Stimulated activated CD4-positive, alpha-beta T cell treated with anti-CD3 and anti-CD28 coated beads, TNF-alpha, amount 100 ng/mL, for 4 hours (primary cell): Measurements from ENCODE around the gene RBMS1.

Experiments used
- DNase-seq, 3 experiments: peaks; one replicate each; pipeline ENCODE4 v3.0.0-alpha.2; 2020; ENCODE audit warnings: low read depth in 3 of 3

The RBMS1 gene

GRCh38 chr2:160279813-160280465, 213.7 kb downstream of the RBMS1 start:
- no peak for DNase-seq

GRCh38 chr2:160278879-160279177, 214.8 kb downstream of the RBMS1 start:
- no peak for DNase-seq

DNA sequence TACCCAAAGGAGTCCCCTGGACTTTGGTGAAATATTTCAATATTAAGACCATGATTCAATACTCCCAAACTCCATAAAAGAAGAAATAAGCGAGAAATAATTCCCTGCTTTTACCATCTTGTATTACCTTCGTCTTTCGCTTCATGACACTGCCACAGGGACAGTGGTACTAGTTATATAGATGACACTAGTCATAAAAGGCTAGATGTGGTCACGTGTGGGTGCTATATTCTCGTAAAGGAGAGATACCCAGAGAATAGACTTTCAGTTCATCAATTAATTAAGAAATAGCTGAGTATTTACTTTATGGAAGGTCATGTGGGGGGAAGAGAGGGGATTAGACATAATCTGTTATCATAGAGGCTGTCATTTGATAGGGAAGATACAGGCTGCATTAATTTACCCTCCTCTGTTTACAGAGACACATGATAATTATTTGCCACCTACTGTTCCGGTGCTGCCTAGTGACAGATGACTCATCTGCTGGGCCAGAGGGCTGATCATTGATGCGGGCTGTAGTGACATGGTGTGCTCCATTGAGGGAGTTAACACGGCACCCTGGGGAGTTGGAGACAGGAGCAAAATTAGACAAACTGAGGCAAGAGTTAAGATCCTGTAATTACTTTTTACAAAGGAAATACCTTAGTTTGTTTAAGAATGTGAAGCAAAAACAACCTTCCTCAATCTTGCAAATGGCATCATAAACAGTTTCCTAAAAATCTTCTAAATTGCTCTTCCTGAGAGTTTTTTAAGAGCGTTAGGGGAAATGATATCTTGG, 215.3 kb downstream of the RBMS1 start:
- no peak for DNase-seq

DNA sequence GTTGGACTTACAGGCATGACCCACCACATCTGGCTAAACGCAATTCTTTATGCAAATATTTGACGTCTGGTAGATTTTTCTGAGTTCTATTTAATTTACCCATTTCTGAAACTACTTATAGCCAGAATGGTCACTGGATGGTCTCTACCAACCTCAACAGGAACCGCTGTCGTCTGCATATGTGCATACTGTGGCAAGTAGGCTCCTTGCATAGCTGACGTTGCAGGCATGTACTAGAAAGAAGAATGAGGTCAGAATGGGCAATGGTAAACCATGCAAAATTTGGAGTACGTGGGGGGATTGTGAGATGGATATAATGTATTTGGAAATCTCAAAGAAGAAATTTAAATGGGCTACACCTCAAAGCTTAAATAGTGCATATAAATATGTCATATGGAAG, 216.5 kb downstream of the RBMS1 start:
- DNase-seq, result no peak

DNA sequence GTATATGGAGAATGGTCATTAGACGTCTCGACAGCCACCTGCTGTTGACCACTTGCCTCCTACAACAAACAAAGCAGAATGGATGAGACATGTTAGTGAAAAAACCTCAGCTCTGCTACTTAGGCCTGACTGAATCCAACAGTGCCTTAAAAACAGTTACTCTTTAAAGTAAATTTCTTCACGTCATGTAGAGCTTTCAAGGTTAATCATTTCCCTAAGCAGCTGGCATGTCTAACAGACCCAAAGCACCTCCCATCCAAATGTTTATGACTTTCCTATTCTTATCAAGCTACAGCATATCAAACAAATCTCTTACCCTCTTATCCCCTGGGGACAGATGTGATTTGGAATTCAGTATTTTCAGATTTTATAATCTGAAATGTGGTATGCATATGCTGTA, 218.0 kb downstream of the RBMS1 start:
- DNase-seq, result no peak

- DNase-seq, result no peak
These were observed 222.2 kb downstream of the RBMS1 start for GRCh38 chr2:160271171-160272086.

DNA sequence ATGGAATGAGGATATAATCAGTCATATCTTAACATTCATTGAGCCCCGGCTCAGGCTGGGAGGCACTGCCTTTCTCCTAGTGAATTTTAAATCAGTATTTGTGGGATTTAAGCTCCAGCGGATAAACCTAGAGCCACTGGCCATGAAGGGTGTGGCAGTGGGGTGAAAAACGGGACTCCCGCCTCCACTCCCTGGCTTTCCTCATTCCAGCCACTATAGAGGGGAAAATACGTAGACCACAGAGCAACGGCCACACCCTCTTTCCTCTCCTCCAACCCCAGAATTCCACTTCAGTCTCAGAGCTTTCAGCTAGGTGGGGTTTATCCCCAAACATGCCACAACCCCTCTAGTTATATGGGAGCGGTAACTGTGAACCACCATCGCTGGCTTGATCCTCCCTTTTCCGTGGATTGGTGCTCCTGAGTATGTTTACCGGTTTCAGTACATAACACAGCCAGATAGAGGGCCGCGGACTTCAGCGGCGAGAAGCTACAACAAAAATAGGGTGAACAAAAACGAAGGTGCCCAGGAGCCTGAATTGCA, 223.0 kb downstream of the RBMS1 start:
- no peak for DNase-seq

DNA sequence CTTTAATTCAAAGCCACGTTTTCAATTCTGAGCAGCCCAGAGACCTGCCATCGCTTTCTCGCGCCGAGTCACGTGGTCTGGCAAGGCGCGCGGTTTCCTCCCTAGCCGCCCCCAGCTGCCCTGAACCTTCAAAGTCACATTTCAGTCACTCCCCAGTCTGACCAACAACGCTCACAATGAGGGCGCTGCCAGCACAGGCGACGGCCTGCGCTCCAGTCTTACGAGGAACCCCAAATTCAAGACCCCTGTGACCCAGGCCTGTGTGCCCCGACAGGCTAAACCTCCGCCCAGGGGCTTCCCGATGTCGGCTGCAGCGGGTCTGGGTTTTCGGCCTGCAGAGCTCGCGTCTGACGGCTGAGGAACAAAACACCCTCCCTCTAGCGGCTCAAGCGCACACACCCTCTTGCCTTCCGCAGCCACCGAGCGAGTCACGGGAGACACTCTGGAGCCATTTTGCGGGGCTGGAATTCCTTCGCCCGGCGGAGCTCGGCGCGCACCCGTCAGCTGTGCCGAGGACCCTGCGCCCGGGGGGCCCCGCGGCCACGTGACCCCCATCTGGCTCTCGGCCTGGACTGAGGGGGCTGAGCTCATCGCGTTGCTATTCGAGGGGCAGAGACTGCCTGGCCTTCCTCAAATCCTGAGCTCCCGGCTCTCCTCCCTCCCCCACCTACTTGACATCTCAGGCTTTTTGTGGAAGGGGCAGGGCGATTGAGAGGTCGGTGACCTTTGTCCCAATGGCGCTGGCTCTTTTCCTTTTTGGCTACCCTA, 223.6 kb downstream of the RBMS1 start:
- DNase-seq, result peak; percentile 42 to 56 (median 50)

DNA sequence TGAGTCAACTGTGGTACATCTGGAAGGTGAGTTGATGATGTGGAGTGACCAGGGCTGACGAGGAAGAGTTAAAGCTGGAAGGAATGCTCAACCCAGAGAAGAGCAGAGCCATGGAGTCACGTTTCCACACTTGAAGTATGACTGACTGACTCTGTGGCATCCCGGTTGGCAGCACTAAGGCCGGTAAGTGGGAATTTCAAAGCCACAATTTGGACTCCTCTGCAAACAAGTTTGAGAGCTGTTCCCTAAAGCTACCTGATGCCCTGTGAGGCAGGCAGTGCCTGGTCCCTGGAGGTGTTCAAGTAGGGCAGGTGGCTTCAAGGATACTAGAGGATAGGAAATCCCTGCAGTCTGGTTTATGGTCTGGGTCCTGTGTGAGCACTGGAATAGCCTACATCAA, 224.2 kb downstream of the RBMS1 start:
- no peak for DNase-seq

GRCh38 chr2:160268151-160268781, 225.3 kb downstream of the RBMS1 start:
- DNase-seq, result no peak

DNA sequence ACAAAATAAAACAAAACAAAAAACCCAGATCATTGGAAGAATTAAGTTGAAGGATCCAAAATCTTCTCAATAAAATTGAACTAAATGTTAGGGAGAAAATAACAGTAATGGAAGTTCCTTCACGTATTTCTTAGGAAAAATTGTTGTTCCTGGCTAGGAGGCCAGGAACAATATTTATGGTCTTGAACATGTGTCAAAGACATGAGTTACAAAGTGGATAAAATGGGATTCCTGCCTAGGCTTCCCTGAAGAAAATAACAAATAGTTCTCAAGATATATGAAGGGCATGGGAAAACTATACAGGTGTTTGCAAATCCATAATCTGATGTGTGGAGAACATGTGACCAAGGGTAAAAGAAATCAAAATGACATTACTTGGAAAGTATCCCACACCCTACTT, 225.9 kb downstream of the RBMS1 start:
- no peak for DNase-seq

DNA sequence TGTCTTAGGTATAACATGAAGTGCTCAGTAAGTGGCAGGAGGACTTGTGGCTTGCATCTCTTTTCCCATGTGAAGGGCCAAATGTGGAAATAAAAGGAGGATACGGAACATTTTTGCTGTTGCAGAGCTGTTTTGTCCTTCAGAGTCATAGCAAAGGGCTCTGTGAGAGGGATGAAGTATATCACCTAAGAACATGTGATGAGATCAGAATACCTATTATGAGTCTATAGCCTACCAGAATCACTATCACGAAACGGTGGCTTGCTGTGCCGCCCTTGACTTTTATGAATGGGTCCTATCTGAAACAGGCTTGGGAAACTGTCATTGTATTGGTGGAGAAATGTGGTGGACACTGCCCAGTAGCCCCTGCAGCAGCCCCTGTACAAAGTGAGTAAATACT, 226.6 kb downstream of the RBMS1 start:
- DNase-seq, result no peak

DNA sequence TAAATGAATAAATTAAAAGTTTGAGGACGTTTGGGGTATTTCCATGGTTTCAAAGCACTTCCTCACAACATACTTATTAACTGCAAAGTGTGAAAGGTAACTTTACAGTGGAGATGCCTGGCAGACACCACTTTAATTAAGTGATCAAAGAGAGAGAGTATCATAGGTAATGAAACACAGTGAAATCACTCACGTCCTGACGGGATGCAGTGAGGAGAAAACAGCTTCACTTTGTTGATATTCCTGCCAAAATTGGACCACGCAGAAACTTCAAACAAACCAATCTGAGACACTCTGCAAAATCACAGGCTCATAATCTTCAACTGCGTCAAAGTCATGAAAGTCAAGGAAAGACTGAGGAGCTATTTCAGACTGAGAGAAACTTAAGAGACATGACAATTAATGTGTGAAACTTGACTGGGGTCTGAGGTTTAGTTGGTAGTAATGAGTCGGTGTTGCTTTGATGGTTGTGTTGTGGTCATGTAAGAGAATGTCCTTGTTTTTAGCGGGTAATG, 227.5 kb downstream of the RBMS1 start:
- no peak for DNase-seq

DNA sequence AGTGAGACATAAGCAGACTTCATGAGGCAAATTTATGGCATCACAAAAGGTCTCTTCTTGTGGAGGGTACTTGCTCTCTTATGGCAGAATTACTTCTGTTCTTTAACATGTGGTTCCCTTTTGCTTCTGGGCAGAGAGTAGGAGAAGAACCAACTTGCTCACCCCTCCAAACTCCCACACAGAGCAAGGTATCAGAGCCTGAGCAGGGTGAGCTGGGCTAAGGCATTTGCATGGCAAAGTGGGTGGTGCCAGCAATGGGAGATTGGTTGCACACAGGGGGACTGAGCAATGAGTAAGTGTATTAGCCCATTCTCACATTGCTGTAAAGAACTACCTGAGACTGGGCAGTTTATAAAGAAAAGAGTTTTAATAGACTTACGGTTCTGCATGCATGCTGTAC, 229.3 kb downstream of the RBMS1 start:
- no peak for DNase-seq

- no peak for DNase-seq
These were observed 231.9 kb downstream of the RBMS1 start for GRCh38 chr2:160261732-160262131.

GRCh38 chr2:160258492-160258805, 235.2 kb downstream of the RBMS1 start:
- DNase-seq, result no peak

DNA sequence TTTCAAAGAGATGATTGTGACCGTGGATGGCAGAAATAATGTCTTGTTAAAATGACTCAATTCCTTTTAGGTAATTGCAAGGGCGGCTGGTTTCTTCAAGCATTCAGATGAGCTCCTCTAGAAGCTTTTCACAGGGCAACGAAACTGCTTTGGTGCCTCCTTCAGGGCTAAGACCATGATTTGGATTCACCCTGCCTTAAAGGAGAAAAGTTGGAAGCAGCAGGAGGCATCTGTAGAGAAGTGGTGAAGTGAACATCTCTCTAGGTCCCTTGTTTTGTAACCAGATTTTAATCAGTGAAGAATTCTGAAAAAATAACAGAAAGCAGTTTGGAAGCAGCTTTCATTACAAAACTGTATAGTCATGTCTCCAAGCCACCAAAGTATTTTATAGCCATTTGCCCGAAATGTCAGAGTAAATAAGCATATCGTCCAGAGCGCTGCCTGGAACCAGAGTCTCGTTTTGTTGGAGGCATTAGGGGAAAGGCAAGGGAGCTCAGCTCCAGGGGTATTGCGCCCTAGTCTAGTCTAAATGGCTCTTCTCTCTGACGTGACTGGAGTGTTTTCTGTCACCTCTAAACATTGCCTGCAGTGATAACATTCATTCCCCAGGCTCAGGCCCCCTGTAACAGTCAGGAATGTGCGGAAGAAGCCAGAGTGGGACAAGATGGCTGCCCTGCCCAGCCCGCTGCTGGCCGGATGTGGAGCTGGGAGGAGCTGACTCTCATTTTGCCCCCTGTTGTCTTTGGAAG, 235.7 kb downstream of the RBMS1 start:
- no peak for DNase-seq

DNA sequence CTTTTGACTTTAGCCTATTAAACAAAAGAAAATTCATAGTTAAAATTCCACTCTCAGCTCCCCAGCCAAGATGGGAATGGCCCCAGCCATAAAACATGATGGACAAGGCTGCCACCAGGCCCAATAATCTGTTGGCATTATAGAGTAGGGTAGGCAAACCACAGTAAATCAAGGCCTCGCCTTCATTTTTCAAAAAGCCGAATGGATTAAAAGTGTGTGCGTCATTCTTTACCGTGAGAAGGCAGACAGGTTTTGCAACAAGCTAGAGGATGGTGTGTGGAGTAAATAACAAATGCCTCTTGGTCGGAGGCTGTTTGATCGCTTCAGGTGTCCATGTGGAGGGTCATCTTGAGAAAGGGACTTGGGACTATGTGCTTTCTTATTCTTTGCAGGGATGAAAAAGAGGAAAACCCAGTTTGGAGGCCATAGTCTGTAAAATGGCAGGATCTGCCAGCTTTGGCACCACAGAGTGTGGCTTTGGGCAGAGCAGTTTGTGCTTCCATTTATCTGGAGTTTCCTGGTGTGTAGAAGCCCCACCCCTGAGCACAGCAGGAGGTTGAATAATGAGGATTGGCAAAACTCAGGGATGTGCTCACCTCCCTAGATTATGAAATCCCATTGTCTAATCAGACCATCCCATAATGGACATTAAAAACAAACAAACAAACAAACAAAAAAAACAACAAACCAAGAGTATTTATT, 236.4 kb downstream of the RBMS1 start:
- no peak for DNase-seq

DNA sequence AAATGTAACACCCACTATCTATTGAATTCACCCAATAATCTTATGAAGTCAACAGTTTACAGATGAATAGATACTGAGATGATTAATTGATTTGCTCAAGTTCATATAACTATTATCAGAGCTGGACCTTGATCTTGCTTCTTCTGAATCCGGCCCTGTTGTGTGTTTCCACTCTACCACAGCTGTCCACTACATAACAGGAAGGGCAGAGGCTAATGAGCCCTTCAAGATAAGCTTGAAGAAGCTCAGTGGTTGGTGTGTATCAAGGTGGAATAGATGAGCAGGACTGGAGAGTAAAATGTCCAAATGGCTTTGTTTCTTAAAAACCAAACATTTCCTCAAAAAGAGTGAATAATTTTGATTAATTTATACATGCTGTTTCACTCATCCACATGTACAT, 237.1 kb downstream of the RBMS1 start:
- DNase-seq, result no peak

- no peak for DNase-seq
These were observed 238.2 kb downstream of the RBMS1 start for GRCh38 chr2:160255408-160255807.
